ENCODE data around the gene POLR2H.

POLR2H gene

DNA sequence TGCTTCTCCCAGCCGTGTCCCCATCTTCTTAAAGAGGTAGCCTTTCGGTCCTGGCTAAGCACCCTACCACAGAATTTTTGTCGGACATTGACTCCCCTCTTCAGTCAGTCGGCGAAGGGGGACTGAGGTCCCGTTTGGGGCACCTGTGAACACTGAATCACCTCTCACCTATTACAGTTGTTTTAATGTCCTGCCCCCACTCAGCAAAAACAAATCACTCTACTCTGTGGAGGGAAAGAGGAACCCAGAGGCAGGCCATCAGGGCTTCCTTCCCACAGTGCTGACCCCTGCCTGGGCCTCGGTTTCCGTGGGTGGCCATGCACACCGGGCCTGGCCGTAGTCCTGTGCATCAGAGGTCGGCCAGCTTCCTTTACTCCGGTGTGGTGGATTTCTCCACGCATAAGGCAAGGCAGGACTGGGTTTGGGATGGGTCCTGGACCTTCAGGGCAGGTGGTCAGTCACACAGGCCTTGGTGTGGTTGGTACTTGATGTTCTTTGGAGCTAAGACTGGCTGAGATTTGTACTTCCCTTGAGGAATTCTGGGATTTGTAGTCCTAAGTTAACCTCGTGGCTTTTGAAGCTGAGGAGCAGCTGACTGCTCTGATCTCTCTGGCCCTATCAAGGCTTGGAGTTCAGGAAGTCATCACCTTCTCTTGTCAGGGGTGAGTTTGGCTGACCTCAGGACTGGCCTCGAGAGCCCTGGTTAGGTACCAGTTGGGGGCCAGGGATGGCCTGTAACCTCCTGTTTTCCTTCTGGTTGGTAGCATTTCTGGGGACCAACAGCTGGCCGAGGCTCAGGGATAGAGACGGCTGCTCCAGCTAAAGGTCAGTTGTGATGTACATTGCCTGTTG lies 24.7 kb upstream of the POLR2H start:
- TF ChIP-seq, protein P1, sequence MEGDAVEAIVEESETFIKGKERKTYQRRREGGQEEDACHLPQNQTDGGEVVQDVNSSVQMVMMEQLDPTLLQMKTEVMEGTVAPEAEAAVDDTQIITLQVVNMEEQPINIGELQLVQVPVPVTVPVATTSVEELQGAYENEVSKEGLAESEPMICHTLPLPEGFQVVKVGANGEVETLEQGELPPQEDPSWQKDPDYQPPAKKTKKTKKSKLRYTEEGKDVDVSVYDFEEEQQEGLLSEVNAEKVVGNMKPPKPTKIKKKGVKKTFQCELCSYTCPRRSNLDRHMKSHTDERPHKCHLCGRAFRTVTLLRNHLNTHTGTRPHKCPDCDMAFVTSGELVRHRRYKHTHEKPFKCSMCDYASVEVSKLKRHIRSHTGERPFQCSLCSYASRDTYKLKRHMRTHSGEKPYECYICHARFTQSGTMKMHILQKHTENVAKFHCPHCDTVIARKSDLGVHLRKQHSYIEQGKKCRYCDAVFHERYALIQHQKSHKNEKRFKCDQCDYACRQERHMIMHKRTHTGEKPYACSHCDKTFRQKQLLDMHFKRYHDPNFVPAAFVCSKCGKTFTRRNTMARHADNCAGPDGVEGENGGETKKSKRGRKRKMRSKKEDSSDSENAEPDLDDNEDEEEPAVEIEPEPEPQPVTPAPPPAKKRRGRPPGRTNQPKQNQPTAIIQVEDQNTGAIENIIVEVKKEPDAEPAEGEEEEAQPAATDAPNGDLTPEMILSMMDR (IDR thresholded peaks at IDR 0.05): no peak

DNA sequence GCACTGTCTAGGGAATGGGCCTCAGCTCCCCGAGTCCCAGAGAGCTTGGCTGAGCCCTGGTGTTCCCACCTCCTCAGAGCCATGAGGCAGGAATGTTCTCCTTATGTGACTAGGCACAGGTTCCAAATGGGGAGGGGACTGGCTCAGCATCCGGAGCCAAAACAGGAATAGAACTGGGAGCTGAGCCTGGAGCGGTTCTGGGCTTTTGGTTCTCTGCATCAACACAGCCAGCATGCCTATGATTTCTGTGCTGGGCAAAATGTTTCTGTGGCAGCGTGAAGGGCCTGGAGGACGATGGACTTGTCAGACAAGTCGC lies 24.2 kb upstream of the POLR2H start, which contains the start of gene FAM131A:
FAM131A (plus strand) TSS at position 202 of the 316 bp plus-strand sequence; CDS start at position 233, 31 bp downstream.
- TF ChIP-seq, protein P1 (IDR thresholded peaks at IDR 0.05): no peak

DNA sequence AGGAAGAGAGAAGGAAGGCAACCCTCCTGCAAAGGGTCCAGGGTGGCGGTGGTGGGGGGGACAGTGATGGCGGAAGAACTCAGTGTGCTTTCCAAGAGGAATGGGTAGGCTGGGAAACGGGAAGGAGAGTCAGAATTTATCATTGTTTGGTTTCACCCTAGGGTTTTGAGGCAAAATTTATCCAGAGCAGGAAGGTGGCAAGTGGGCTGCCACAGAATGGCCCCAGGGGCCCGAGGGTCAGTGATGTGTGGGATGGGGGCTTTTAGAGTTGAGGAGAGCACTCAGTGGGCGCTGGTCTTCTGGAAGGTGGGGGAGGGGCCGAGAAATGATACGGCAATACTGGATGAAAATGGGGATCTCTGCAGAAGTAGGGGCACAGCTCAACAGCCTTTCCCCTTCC lies 23.5 kb upstream of the POLR2H start:
- TF ChIP-seq, protein P1 (IDR thresholded peaks at IDR 0.05): no peak

DNA sequence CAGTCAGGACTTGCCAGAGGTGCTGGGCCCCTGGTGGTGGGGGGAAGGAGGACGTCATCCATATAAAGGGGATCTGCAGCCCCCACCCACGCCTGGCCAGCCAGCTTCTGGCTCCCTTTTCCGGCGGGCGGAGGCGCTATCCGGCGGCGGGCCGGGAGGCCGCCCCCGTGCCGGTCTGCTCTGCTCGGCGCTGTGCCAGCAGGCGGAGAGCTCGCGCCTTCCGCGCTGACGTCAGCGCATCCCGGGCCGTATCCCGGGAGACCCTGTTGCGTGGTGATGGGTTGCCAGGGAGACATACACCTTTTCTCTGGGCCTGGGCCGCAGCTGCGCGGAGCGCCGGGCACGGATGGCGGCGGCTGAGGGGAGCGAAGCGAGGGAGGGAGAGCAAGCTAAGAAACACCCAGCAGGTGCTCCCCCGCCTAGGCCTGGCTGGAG lies 23.0 kb upstream of the POLR2H start:
- TF ChIP-seq, protein P1 (IDR thresholded peaks at IDR 0.05): no peak

DNA sequence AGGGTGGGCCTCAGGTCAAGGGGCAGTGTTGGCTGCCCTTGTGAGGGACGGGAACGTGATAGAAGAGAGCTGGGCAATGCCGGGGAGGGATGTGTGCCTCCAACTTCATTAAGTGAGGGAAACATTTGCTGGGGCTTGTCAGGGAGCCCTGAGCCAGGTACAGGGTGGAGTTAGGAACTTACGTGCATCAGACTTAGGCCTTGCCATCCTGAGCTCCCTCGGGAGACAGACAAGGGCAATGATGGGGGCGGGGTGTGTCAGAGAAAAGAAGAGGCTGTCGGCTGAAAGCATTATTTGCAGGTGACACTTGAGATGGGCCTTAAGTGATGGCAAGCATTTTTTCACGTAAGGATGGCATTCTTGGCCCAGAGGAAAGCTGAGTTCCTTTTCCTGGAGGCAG lies 22.5 kb upstream of the POLR2H start:
- TF ChIP-seq, protein P1 (IDR thresholded peaks at IDR 0.05): no peak

DNA sequence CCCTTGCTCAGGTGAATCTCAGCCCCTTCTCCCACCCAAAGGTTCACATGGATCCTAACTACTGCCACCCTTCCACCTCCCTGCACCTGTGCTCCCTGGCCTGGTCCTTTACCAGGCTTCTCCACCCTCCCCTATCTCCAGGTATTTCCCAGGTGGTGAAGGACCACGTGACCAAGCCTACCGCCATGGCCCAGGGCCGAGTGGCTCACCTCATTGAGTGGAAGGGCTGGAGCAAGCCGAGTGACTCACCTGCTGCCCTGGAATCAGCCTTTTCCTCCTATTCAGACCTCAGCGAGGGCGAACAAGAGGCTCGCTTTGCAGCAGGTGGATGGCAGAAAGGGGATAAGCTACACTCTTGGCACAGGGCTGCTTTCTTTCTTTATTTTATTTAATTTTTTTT lies 19.6 kb upstream of the POLR2H start:
- TF ChIP-seq, protein P1 (IDR thresholded peaks at IDR 0.05): no peak

DNA sequence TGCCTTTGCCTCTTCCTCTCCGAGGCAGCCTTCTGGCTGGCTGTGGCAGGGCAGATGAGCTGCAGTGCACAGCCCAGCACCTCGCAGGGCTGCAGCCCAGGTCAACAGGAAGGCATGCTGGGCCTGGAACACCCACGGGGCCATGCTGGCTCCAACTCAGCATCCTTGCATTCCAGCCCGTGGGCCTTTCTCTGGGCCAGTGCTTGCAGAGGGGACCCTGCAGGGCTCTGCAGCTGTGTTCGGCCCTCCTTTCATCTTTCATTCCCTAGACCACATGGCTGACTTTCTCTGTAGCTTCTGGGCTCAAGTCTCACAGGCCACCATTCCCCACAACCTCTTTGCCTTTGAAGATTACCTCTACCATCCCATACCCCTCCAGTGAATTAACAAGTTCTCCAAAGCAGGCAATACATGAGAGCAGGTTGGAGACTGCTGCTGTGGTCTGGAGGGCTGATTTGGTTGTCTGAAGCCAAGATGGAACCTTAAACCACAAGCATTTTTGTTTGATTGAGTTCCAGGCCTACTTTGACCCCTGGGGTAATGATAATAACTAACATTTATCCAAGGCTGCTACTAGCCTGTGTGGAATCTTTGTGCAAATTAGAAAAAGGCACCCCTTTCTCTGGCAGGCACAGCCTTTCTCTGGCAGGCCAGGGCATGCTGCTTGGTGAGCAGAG lies 18.2 kb upstream of the POLR2H start:
- TF ChIP-seq, protein P1 (IDR thresholded peaks at IDR 0.05): no peak

All from LNCAP (cell line).